Ammon's horn (tissue), 1 donor: ENCODE results near the gene C16orf86.

Experiments
- DNase-seq: peaks from one replicate; pipeline ENCODE4 v3.0.0-alpha.2; 2016; ENCODE audit warnings: low spot score

C16orf86 gene

GRCh38 chr16:67694611-67695010 lies 28.0 kb downstream of the C16orf86 start:
- DNase-seq, result no peak

- no peak for DNase-seq
These were observed 31.0 kb downstream of the C16orf86 start for GRCh38 chr16:67697422-67698185.

GRCh38 chr16:67699265-67699664 lies 32.7 kb downstream of the C16orf86 start:
- no peak for DNase-seq

- DNase-seq, result no peak
These were observed 34.8 kb downstream of the C16orf86 start for GRCh38 chr16:67701420-67701819.

- no peak for DNase-seq
These were observed 35.5 kb downstream of the C16orf86 start for GRCh38 chr16:67702130-67702529.

- DNase-seq, result no peak
These were observed 37.0 kb downstream of the C16orf86 start for GRCh38 chr16:67703626-67704025.

- no peak for DNase-seq
These were observed 37.5 kb downstream of the C16orf86 start for GRCh38 chr16:67704110-67704509.

- DNase-seq, result no peak
These were observed 40.6 kb downstream of the C16orf86 start for GRCh38 chr16:67707210-67707609.

GRCh38 chr16:67707790-67708189 lies 41.2 kb downstream of the C16orf86 start:
- DNase-seq, result no peak

GRCh38 chr16:67708368-67708771 lies 41.8 kb downstream of the C16orf86 start:
- no peak for DNase-seq

- DNase-seq, result no peak
These were observed 42.4 kb downstream of the C16orf86 start for GRCh38 chr16:67709050-67709449.

- DNase-seq, result no peak
These were observed 44.0 kb downstream of the C16orf86 start for GRCh38 chr16:67710607-67711006.

GRCh38 chr16:67713647-67714273 lies 47.1 kb downstream of the C16orf86 start:
- DNase-seq, result no peak

GRCh38 chr16:67714522-67714921 lies 47.9 kb downstream of the C16orf86 start:
- DNase-seq, result no peak

- DNase-seq, result no peak
These were observed 49.5 kb downstream of the C16orf86 start for GRCh38 chr16:67716097-67716496.
